ENCODE measurements around the gene COX20.

COX20 gene

DNA sequence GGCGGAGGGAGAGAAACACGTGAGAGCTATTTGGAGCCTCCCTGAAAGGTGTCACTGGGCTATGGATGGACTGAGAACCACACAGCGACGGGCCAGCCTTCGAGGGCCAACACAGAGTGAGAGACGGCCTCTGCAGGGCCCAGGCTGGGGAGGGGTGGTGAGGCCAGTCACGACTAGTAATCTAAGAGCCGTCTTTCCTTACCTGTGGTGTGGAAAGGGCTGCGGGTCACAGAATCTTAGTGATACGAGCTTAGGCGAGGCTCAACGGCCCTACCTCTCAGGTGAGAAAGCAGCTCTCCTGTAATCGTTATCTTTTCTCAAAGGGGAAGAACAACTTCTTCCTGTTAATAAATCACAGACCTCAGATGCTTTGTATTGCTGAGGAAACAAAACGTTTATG is 33.4 kb upstream of the COX20 start:
- no peak for TF ChIP-seq POLR2AphosphoS5 (IDR thresholded peaks at IDR 0.05; ENCODE audit: low read depth, low read length)
- TF ChIP-seq POLR2A (IDR thresholded peaks at IDR 0.05; ENCODE audit: low read depth, low read length) = no peak
- TF ChIP-seq TAF1 (IDR thresholded peaks at IDR 0.05; ENCODE audit: borderline replicate concordance, low read depth, low read length) = no peak
- no peak for FAIRE-seq
- DNase-seq (ENCODE audit: insufficient read length) = no peak

DNA sequence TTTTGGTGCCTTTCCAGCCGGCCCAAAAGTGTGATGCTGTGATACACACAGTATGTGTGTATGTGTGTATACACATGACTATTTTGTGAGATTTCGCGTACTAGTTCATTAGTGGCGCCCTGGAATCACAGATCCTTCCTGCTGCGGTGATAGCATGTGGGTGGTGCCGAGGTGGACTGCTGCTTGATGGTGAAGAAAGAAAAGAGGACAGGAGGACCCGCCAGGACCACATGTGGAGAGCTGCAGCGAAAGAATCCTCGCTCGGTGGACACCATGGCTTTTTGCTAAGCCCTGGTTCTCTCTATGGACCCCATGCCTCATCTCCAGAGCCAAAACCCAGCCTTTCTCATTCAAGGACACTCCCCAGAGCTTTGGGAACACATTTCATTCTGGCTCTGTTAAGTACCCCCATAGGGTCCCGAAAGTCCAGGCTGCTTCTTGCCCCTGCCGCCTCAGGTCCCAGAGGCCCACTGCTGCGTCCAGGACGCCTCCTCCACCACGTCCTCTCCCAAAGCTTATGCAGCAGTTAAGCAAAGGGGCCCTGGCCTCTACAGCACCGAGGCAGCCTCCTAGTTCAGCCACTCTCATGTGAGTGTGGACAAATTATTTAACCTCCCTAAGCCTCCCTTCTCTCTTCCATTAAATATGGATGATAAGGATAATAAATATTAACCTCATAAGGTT is 32.8 kb upstream of the COX20 start:
- FAIRE-seq (no peak), DNase-seq (ENCODE audit: insufficient read length) (no peak)
- TF ChIP-seq POLR2AphosphoS5 (IDR thresholded peaks at IDR 0.05; ENCODE audit: low read depth, low read length) (no peak), POLR2A (IDR thresholded peaks at IDR 0.05; ENCODE audit: low read depth, low read length) (no peak)

DNA sequence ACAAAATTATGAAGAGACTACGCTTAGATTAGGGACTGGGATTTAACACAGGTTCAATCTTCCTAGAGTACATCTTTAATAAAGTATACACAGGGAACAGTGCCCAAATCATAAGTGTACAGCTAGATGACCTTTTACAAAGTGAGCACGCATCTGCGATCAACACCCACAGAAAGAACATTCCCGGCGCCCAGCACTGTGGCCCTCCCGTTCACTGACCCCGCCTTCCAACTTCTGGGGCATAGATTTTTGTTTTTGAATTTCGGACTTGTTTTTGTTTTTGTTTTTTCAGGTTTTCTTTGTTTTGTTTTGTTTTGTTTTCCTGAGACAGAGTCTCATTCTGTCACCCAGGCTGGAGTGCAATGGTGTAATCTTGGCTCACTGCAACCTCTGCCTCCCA is 30.6 kb upstream of the COX20 start:
- FAIRE-seq (no peak), DNase-seq (ENCODE audit: insufficient read length) (no peak)
- TF ChIP-seq TAF1 (IDR thresholded peaks at IDR 0.05; ENCODE audit: borderline replicate concordance, low read depth, low read length) (no peak), POLR2A (IDR thresholded peaks at IDR 0.05; ENCODE audit: low read depth, low read length) (no peak), POLR2AphosphoS5 (IDR thresholded peaks at IDR 0.05; ENCODE audit: low read depth, low read length) (no peak)

DNA sequence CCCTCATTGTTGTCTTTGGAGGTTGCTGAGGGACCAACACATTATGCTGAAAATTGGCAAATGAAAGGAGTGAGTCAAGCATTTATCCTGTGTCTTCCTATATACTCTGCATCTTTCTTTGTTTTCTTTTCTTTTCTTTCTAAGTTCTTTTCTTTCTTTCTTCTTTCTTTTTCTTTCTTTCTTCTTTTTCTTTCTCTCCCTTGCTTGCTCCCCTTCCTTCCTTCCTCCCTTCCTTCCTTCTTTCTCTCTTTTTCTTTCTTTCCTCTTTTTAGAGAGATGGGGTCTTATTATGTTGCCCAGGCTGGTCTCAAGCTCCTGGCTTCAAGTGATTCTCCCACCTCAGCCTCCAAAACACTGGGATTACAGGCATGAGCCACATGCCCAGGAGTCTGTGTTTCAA is 28.3 kb upstream of the COX20 start:
- TF ChIP-seq TAF1 (IDR thresholded peaks at IDR 0.05; ENCODE audit: borderline replicate concordance, low read depth, low read length) (no peak), POLR2A (IDR thresholded peaks at IDR 0.05; ENCODE audit: low read depth, low read length) (no peak), POLR2AphosphoS5 (IDR thresholded peaks at IDR 0.05; ENCODE audit: low read depth, low read length) (no peak)
- DNase-seq (ENCODE audit: insufficient read length) = no peak
- FAIRE-seq = no peak

DNA sequence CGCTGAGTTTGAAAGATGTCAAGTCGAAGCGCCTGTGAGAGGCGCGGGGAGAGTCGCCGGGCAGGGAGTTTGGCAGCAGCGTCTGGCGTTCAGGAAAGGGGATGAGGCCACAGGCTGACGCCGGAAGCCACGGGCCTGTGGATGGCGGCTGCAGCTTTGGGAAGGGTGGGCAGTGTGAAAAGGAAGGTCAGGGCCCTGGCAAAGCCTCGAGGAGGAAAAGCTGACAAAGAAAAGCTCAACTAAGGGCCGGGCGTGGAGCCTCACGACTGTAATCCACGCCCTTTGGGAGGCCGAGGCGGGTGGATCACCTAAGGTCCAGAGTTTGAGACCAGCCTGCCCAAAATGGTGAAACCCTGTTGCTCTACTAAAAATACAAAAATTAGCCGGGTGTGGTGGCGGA is 25.2 kb upstream of the COX20 start:
- DNase-seq (ENCODE audit: insufficient read length) = no peak
- FAIRE-seq = no peak
- no peak for TF ChIP-seq POLR2A (IDR thresholded peaks at IDR 0.05; ENCODE audit: low read depth, low read length)
- no peak for TF ChIP-seq POLR2AphosphoS5 (IDR thresholded peaks at IDR 0.05; ENCODE audit: low read depth, low read length)
- TF ChIP-seq TAF1 (IDR thresholded peaks at IDR 0.05; ENCODE audit: borderline replicate concordance, low read depth, low read length) = no peak

DNA sequence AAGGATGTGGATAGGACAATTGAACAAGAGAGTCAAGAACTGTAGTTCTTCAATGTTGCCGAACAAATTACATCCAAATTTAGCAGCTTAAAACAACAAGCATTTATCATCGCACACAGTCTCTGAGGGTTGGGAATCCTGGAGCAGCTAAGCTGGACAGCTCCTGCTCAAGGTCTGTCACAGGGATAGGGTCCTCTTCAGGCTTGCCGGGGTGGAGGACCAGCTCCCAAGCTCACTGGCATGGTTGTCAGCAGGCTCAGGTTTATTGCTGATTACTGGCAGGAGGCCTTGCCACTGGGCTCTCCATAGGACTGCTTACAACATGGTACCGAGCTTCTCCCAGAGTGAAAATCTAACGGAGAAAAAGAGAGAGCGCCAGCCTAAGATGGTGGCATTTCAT is 22.1 kb upstream of the COX20 start:
- TF ChIP-seq POLR2A (IDR thresholded peaks at IDR 0.05; ENCODE audit: low read depth, low read length) (no peak), TAF1 (IDR thresholded peaks at IDR 0.05; ENCODE audit: borderline replicate concordance, low read depth, low read length) (no peak), POLR2AphosphoS5 (IDR thresholded peaks at IDR 0.05; ENCODE audit: low read depth, low read length) (no peak)
- FAIRE-seq (no peak), DNase-seq (ENCODE audit: insufficient read length) (no peak)

DNA sequence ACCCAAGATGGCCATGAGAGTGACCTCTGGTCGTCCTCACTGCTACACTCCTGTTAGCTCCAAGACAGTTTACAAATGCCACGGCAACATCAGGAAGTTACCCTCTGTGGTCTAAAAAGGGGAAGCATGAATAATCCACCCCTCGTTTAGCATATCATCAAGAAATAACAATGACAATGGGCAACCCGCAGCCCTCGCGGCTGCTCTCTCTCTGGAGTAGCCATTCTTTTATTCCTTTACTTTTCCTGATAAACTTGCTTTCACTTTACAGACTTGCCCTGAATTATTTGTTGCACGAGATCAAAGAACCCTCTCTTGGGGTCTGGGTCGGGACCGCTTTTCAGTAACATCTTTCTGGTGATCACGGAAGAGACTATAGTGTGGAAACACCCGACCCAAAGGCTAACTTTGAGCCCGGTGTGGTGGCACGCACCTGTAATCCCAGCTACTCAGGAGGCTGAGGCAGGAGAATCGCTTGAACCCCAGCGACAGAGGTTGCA is 19.8 kb upstream of the COX20 start:
- no peak for TF ChIP-seq TAF1 (IDR thresholded peaks at IDR 0.05; ENCODE audit: borderline replicate concordance, low read depth, low read length)
- no peak for TF ChIP-seq POLR2AphosphoS5 (IDR thresholded peaks at IDR 0.05; ENCODE audit: low read depth, low read length)
- TF ChIP-seq POLR2A (IDR thresholded peaks at IDR 0.05; ENCODE audit: low read depth, low read length) = no peak
- DNase-seq (ENCODE audit: insufficient read length) (no peak), FAIRE-seq (no peak)

DNA sequence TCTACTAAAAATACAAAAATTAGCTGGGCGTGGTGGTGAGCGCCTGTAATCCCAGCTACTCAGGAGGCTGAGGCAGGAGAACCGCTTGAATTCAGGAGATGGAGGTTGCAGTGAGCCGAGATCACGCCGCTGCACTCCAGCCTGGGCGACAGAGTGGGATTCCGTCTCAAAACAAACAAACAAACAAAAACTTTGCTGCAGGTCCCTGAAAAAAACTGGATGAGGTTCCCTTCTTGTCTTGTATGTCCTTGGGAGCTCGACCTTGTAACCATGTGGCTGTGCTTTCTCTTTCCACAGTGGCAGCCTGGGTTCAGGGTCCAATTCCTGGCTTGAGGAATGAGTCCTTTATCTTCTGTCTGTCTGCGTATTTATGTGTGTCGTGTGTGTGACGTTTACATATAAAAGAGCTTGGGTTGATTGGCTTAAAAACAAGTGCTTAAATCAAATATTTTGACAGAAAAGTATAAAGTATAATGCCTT is 18.0 kb upstream of the COX20 start:
- DNase-seq (ENCODE audit: insufficient read length) (no peak), FAIRE-seq (no peak)
- TF ChIP-seq TAF1 (IDR thresholded peaks at IDR 0.05; ENCODE audit: borderline replicate concordance, low read depth, low read length) = no peak
- no peak for TF ChIP-seq POLR2A (IDR thresholded peaks at IDR 0.05; ENCODE audit: low read depth, low read length)
- TF ChIP-seq POLR2AphosphoS5 (IDR thresholded peaks at IDR 0.05; ENCODE audit: low read depth, low read length) = no peak

DNA sequence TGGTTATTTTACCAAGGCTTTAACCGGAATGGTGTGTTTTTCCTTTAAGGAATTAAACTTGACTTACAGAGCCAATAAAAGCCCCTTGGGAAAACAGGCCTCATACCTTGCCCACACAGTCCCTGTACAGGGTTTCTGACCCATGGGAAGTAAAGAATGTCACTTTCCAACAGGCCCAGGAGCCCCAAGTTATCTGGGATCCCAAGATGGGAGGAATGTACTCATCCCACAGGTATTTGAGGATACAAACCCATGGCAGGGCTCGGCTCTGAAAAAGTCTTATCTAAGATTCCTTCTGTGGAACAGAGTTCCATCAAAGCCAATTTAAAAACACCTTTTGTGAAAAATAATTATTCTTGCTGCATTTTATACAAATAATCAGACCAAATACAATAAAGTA is 15.3 kb upstream of the COX20 start:
- TF ChIP-seq POLR2AphosphoS5 (IDR thresholded peaks at IDR 0.05; ENCODE audit: low read depth, low read length) (no peak), TAF1 (IDR thresholded peaks at IDR 0.05; ENCODE audit: borderline replicate concordance, low read depth, low read length) (no peak), POLR2A (IDR thresholded peaks at IDR 0.05; ENCODE audit: low read depth, low read length) (no peak)
- no peak for DNase-seq (ENCODE audit: insufficient read length)
- FAIRE-seq = no peak

DNA sequence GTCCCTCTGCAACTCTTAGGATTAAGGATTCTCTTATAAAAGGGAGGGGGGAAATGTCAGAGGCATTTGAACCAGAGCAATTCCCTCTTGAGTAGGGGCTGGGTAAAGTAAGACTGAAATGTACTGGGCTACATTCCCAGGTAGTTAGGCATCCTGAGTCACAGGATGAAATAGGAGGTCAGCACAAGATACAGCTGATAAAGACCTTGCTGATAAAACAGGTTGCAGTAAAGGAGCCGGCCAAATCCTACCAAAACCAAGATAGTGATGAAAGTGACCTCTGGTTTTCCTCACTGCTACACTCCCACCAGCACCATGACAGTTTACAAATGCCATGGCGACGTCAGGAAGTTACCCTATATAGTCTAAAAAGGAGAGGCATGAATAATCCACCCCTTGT is 14.3 kb upstream of the COX20 start:
- DNase-seq (ENCODE audit: insufficient read length) (no peak), FAIRE-seq (no peak)
- no peak for TF ChIP-seq POLR2A (IDR thresholded peaks at IDR 0.05; ENCODE audit: low read depth, low read length)
- TF ChIP-seq POLR2AphosphoS5 (IDR thresholded peaks at IDR 0.05; ENCODE audit: low read depth, low read length) = no peak
- TF ChIP-seq TAF1 (IDR thresholded peaks at IDR 0.05; ENCODE audit: borderline replicate concordance, low read depth, low read length) = no peak

DNA sequence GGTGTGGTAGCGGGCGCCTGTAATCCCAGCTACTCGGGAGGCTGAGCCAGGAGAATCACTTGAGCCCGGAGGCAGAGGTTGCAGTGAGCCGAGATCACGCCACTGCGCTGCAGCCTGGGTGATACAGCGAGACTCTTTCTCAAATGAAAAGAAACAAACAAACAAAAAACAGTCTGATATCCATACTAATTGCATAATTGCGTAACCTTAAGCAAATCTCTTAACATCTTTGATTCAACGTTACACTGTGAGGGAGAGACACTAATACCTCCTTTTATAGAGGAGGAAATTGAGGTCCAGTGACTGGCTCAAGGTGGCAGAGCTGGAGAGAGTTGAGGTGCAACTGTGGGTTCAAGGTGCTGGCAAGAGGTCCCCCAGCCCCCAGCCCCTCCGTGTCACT is 12.6 kb upstream of the COX20 start:
- FAIRE-seq (no peak), DNase-seq (ENCODE audit: insufficient read length) (no peak)
- TF ChIP-seq TAF1 (IDR thresholded peaks at IDR 0.05; ENCODE audit: borderline replicate concordance, low read depth, low read length) (no peak), POLR2AphosphoS5 (IDR thresholded peaks at IDR 0.05; ENCODE audit: low read depth, low read length) (no peak), POLR2A (IDR thresholded peaks at IDR 0.05; ENCODE audit: low read depth, low read length) (no peak)

DNA sequence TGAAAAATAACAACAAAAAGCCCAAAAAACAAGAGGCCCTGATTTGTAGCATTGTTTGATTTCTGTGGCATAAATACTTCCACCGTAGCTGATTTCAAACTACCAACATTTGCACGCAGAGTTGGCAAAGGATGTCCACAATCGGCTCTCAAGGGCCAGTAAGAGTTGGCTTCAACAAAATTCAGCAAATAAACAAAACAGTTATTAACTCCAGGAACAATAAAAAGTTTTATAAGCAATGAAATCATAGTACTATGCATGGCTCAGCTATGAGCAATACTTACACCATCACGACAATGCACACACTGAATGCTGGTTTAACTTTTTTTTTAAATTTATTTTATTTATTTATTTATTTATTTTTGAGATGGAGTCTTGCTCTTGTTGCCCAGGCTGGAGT is 8.7 kb upstream of the COX20 start:
- DNase-seq (ENCODE audit: insufficient read length) (no peak), FAIRE-seq (no peak)
- no peak for TF ChIP-seq POLR2AphosphoS5 (IDR thresholded peaks at IDR 0.05; ENCODE audit: low read depth, low read length)
- TF ChIP-seq POLR2A (IDR thresholded peaks at IDR 0.05; ENCODE audit: low read depth, low read length) = no peak
- TF ChIP-seq TAF1 (IDR thresholded peaks at IDR 0.05; ENCODE audit: borderline replicate concordance, low read depth, low read length) = no peak
